Smooth muscle cell (in vitro differentiated cells): ENCODE results near the gene GDF9. TPM values are rescaled to one million over a fixed set of nuclear protein-coding genes. Genes with fewer than 3 reads are reported as not detected.

Source experiments
- DNase-seq: peaks from one replicate; lab custom pipeline; 2025; ENCODE audit not compliant: unreplicated experiment; lab: John Stamatoyannopoulos, UW
- H2AFZ ChIP-seq: fragments of 200-600 bp; sonication (generic); 2 replicates; pipeline ENCODE4 v1.6.0; 2016; ENCODE audit warnings: antibody characterized with exemption, low read depth, mild to moderate bottlenecking
- H3F3A ChIP-seq: fragments of 200-600 bp; sonication (generic); 2 replicates; pipeline ENCODE4 v1.6.0; 2017; ENCODE audit warnings: antibody characterized with exemption, low read depth
- H3K27ac ChIP-seq: fragments of 200-600 bp; sonication (generic); 2 replicates; pipeline ENCODE4 v1.5.1; 2016; ENCODE audit warnings: low read depth, mild to moderate bottlenecking
- H3K27me3 ChIP-seq: fragments of 200-600 bp; sonication (generic); 2 replicates; pipeline ENCODE4 v1.6.1; 2016; ENCODE audit warnings: low read depth, mild to moderate bottlenecking
- H3K36me3 ChIP-seq: fragments of 200-600 bp; sonication (generic); 2 replicates; pipeline ENCODE4 v1.5.1; 2016; ENCODE audit warnings: low read depth
- H3K4me1 ChIP-seq: fragments of 200-600 bp; sonication (generic); 2 replicates; pipeline ENCODE4 v1.5.1; 2016; ENCODE audit warnings: low read depth
- H3K4me2 ChIP-seq: fragments of 200-600 bp; sonication (generic); 2 replicates; pipeline ENCODE4 v1.6.0; 2016; ENCODE audit warnings: mild to moderate bottlenecking
- H3K4me3 ChIP-seq: fragments of 200-600 bp; sonication (generic); 2 replicates; pipeline ENCODE4 v1.5.1; 2016; ENCODE audit warnings: mild to moderate bottlenecking
- H3K79me2 ChIP-seq: fragments of 200-600 bp; sonication (generic); 2 replicates; pipeline ENCODE4 v1.6.0; 2016; ENCODE audit warnings: low read depth, mild to moderate bottlenecking
- H3K9ac ChIP-seq: fragments of 200-600 bp; sonication (generic); 2 replicates; pipeline ENCODE4 v1.6.0; 2016; ENCODE audit warnings: low read depth
- H3K9me3 ChIP-seq: fragments of 200-600 bp; sonication (generic); replicated peaks from 2 replicates; pipeline ENCODE4 v1.5.1; 2016; ENCODE audit warnings: low read depth
- H4K20me1 ChIP-seq: fragments of 200-600 bp; sonication (generic); 2 replicates; pipeline ENCODE4 v1.6.0; 2016; ENCODE audit warnings: low read depth
- CTCF ChIP-seq: fragments of 200-600 bp; sonication (generic); IDR thresholded peaks from 2 replicates; pipeline ENCODE4 v1.5.1; 2017; ENCODE audit warnings: borderline replicate concordance, mild to moderate bottlenecking, antibody characterized with exemption; ENCODE audit not compliant: insufficient read depth, poor library complexity, severe bottlenecking
- WGBS: methylation state at CpG from one replicate; pipeline ENCODE4 v1.1.7; 2016; ENCODE audit warnings: low lambda C conversion rate; 5-methylcytosine and 5-hydroxymethylcytosine counted together
- polyA plus RNA-seq: library from polyadenylated mRNA; unstranded; fragments of >200 nt; fragmentation: Nextera tagmentation; extraction: Ambion mirVana; gene quantifications from 2 replicates; pipeline ENCODE4 v1.2.1, GENCODE V29; 2016
- total RNA-seq: library from RNA; depleted of rRNA; stranded (reverse); fragments of >200 nt; gene quantifications from 2 replicates; pipeline ENCODE4 v1.2.3, GENCODE V29; 2014

GDF9 gene
- total and polyA plus RNA-seq, 2 experiments from 2014 or later: 0.46 to 1.9 TPM

GRCh38 chr5:132854301-132854700 lies 12.0 kb downstream of the GDF9 start:
- WGBS: 25% methylated on average over 3 of the region's 3 CpGs
- Histone ChIP-seq H3F3A (no peaks in the 10 kb centered on the region), H3K4me2 (no peak overlapping the region), H3K4me3 (no peak overlapping the region), H3K27me3 (peaks cover 4% of the 10 kb centered on the region), H4K20me1 (no peaks in the 10 kb centered on the region), H3K27ac (no peak overlapping the region), H2AFZ (no peak overlapping the region), H3K36me3 (no peaks in the 10 kb centered on the region), H3K9ac (no peak overlapping the region), H3K9me3 (no peaks in the 10 kb centered on the region), H3K79me2 (no peaks in the 10 kb centered on the region), H3K4me1 (no peaks in the 10 kb centered on the region)
- no peak for TF ChIP-seq CTCF
- DNase-seq: no peak

GRCh38 chr5:132853790-132854189 lies 12.5 kb downstream of the GDF9 start:
- H3K36me3 ChIP-seq: no peaks in the 10 kb centered on the region
- no peaks in the 10 kb centered on the region for H3K79me2 ChIP-seq
- no peaks in the 10 kb centered on the region for H3K4me1 ChIP-seq
- H3K27ac ChIP-seq: no peak overlapping the region
- no peak overlapping the region for H3K4me2 ChIP-seq
- no peaks in the 10 kb centered on the region for H4K20me1 ChIP-seq
- TF ChIP-seq CTCF: no peak
- H2AFZ ChIP-seq: no peak overlapping the region
- no peak overlapping the region for H3K4me3 ChIP-seq
- 81% methylated on average over 1 of the region's 1 CpG for WGBS
- H3K9ac ChIP-seq: no peak overlapping the region
- no peak for DNase-seq
- no peaks in the 10 kb centered on the region for H3K27me3 ChIP-seq
- H3K9me3 ChIP-seq: no peaks in the 10 kb centered on the region
- H3F3A ChIP-seq: no peaks in the 10 kb centered on the region

GRCh38 chr5:132853323-132853722 lies 12.9 kb downstream of the GDF9 start:
- 96% methylated on average over 3 of the region's 3 CpGs for WGBS
- Histone ChIP-seq H3K27ac (no peak overlapping the region), H4K20me1 (no peaks in the 10 kb centered on the region)

More at GRCh38 chr5:132853323-132853722, 12.9 kb downstream of the GDF9 start:
- H3K9ac ChIP-seq: no peak overlapping the region
- no peak for DNase-seq
- no peaks in the 10 kb centered on the region for H3K27me3 ChIP-seq
- H3K9me3 ChIP-seq: no peaks in the 10 kb centered on the region
- H3F3A ChIP-seq: no peaks in the 10 kb centered on the region
- H3K36me3 ChIP-seq: no peaks in the 10 kb centered on the region
- no peaks in the 10 kb centered on the region for H3K79me2 ChIP-seq
- no peak overlapping the region for H3K4me3 ChIP-seq
- no peak overlapping the region for H2AFZ ChIP-seq
- no peak overlapping the region for H3K4me2 ChIP-seq
- TF ChIP-seq CTCF: no peak
- no peaks in the 10 kb centered on the region for H3K4me1 ChIP-seq
